H1 (cell line): Measurements from ENCODE around the gene GALNT18. TPM values are rescaled to one million over a fixed set of nuclear protein-coding genes. Genes with fewer than 3 reads are reported as not detected.

Experiments
- CTCF ChIA-PET: fragments of 300-600 bp; sonication (Branson Sonifier 250); formaldehyde crosslinking; loops from one replicate; lab custom pipeline; 2021; ENCODE audit not compliant: partially characterized antibody; lab: Charles Lee
- POLR2A ChIA-PET: fragments of 300-600 bp; sonication (Branson Sonifier 250); formaldehyde crosslinking; loops from one replicate; lab custom pipeline; 2021; ENCODE audit warnings: inconsistent platforms; ENCODE audit not compliant: partially characterized antibody; lab: Charles Lee
- DNase-seq, 2 experiments: peaks; one replicate each; pipeline versions ENCODE4 v3.0.0 to v3.0.0-alpha.2; 2010 to 2022; ENCODE audit warnings: low spot score in 2 of 2, low read depth in 1 of 2, mixed read lengths in 1 of 2
- FAIRE-seq: peaks from 2 replicates; lab custom pipeline; 2011; peaks lifted over from hg19 to GRCh38; lab: Jason Lieb, UNC
- H2AFZ ChIP-seq: 2 replicates; pipeline ENCODE4 v1.8.1; 2012; ENCODE audit warnings: low read length, inconsistent platforms
- H2AK5ac ChIP-seq: 2 replicates; pipeline ENCODE4 v1.6.1; 2013; ENCODE audit warnings: low read depth, low read length
- H2BK120ac ChIP-seq: replicated peaks from 2 replicates; pipeline ENCODE3; 2013; ENCODE audit warnings: low read depth, low read length, inconsistent platforms
- H2BK12ac ChIP-seq: 2 replicates; pipeline ENCODE4 v1.6.1; 2013; ENCODE audit warnings: low read depth, low read length
- H2BK15ac ChIP-seq: 2 replicates; pipeline ENCODE4 v1.6.1; 2013; ENCODE audit warnings: low read length
- H2BK20ac ChIP-seq: 2 replicates; pipeline ENCODE4 v1.6.1; 2013; ENCODE audit warnings: low read length
- H2BK5ac ChIP-seq: 2 replicates; pipeline ENCODE4 v1.6.1; 2013; ENCODE audit warnings: low read depth, low read length
- H3K14ac ChIP-seq: 2 replicates; pipeline ENCODE4 v1.6.1; 2013; ENCODE audit warnings: inconsistent platforms; ENCODE audit not compliant: insufficient read length
- H3K18ac ChIP-seq: 2 replicates; pipeline ENCODE4 v1.6.1; 2013; ENCODE audit warnings: low read length; ENCODE audit errors: extremely low read depth
- H3K23ac ChIP-seq: 2 replicates; pipeline ENCODE4 v1.6.1; 2013; ENCODE audit warnings: inconsistent platforms; ENCODE audit not compliant: insufficient read length
- H3K23me2 ChIP-seq: 2 replicates; pipeline ENCODE4 v1.6.1; 2013; ENCODE audit warnings: low read depth, low read length
- H3K27ac ChIP-seq: 2 replicates; pipeline ENCODE4 v1.6.1; 2011; ENCODE audit warnings: low read depth, low read length, inconsistent platforms
- H3K27me3 ChIP-seq, 4 experiments: replicated peaks in 1 of 4; 1 replicate in 1 of 4; 2 replicates in 3 of 4; pipeline versions ENCODE4 v1.6.1 to v1.8.1; 2011 to 2013; ENCODE audit warnings: low read length in 3 of 4, mild to moderate bottlenecking in 3 of 4, inconsistent platforms in 2 of 4, mixed read lengths in 2 of 4, moderate library complexity in 1 of 4; ENCODE audit not compliant: control insufficient read depth in 3 of 4, insufficient read depth in 3 of 4; ENCODE audit errors: extremely low read depth in 1 of 4
- H3K36me3 ChIP-seq, 4 experiments: 2 replicates each; pipeline versions ENCODE4 v1.6.1 to v1.8.1; 2011 to 2013; ENCODE audit warnings: mild to moderate bottlenecking in 4 of 4, low read length in 3 of 4, moderate library complexity in 2 of 4, control low read depth in 1 of 4, inconsistent platforms in 1 of 4; ENCODE audit not compliant: insufficient read depth in 4 of 4, control insufficient read depth in 2 of 4
- H3K4ac ChIP-seq: replicated peaks from 2 replicates; pipeline ENCODE3; 2013; ENCODE audit warnings: low read length, low read depth, mixed read lengths, inconsistent platforms; ENCODE audit not compliant: insufficient read length
- H3K4me1 ChIP-seq, 4 experiments: replicated peaks in 1 of 4; 1 replicate in 1 of 4; 2 replicates in 3 of 4; pipeline versions ENCODE4 v1.6.1 to v1.8.1; 2011 to 2013; ENCODE audit warnings: low read length in 3 of 4, inconsistent platforms in 2 of 4, mixed read lengths in 1 of 4; ENCODE audit not compliant: insufficient read depth in 4 of 4, control insufficient read depth in 3 of 4
- H3K4me2 ChIP-seq, 2 experiments: 2 replicates each; pipeline versions ENCODE4 v1.6.1 to v1.8.1; 2011 to 2013; ENCODE audit warnings: low read depth in 2 of 2, low read length in 2 of 2, control low read depth in 1 of 2, inconsistent platforms in 1 of 2, mild to moderate bottlenecking in 1 of 2; ENCODE audit not compliant: insufficient read depth in 1 of 2
- H3K4me3 ChIP-seq, 4 experiments: fragments of 200-600, 300-600 bp in 1 of 4; sonication (generic), shearing (Covaris generic), sonication (Bioruptor Twin) in 1 of 4; 2 replicates each; pipeline versions ENCODE4 v1.5.1 to v1.8.1; 2011 to 2016; ENCODE audit warnings: low read length in 4 of 4, low read depth in 3 of 4, control low read depth in 2 of 4, inconsistent platforms in 2 of 4, mild to moderate bottlenecking in 2 of 4, mixed read lengths in 1 of 4, moderate library complexity in 1 of 4; ENCODE audit not compliant: insufficient read depth in 2 of 4; ENCODE audit errors: extremely low read depth in 1 of 4
- H3K56ac ChIP-seq: replicated peaks from 2 replicates; pipeline ENCODE3; 2013; ENCODE audit warnings: low read depth, mild to moderate bottlenecking, mixed read lengths, low read length, inconsistent platforms; ENCODE audit not compliant: insufficient read length
- H3K79me1 ChIP-seq: 2 replicates; pipeline ENCODE4 v1.6.1; 2013; ENCODE audit warnings: low read depth, low read length, control low read depth
- H3K79me2 ChIP-seq, 2 experiments: 2 replicates each; pipeline versions ENCODE4 v1.6.1 to v1.8.1; 2012 to 2013; ENCODE audit warnings: low read length in 2 of 2, mild to moderate bottlenecking in 2 of 2, inconsistent platforms in 1 of 2; ENCODE audit not compliant: insufficient read depth in 2 of 2, control insufficient read depth in 1 of 2
- H3K9ac ChIP-seq, 4 experiments: replicated peaks in 1 of 4; 1 replicate in 1 of 4; 2 replicates in 3 of 4; pipeline versions ENCODE4 v1.6.1 to v1.8.1; 2011 to 2013; ENCODE audit warnings: low read depth in 3 of 4, low read length in 3 of 4, control low read depth in 2 of 4, mild to moderate bottlenecking in 2 of 4, moderate library complexity in 2 of 4, inconsistent platforms in 1 of 4; ENCODE audit errors: extremely low read depth in 1 of 4
- H3K9me3 ChIP-seq, 2 experiments: 2 replicates each; pipeline versions ENCODE4 v1.6.1 to v1.8.1; 2012 to 2013; ENCODE audit warnings: mild to moderate bottlenecking in 2 of 2, moderate library complexity in 2 of 2, control low read depth in 1 of 2, inconsistent platforms in 1 of 2, low read depth in 1 of 2, low read length in 1 of 2, mixed read lengths in 1 of 2; ENCODE audit not compliant: insufficient read depth in 2 of 2
- H4K20me1 ChIP-seq, 2 experiments: replicated peaks in 1 of 2; 2 replicates each; pipeline versions ENCODE3 to v1.8.1; 2011 to 2013; ENCODE audit warnings: inconsistent platforms in 2 of 2, low read length in 2 of 2, mild to moderate bottlenecking in 1 of 2; ENCODE audit not compliant: insufficient read depth in 2 of 2, control insufficient read depth in 1 of 2
- H4K5ac ChIP-seq: 2 replicates; pipeline ENCODE4 v1.6.1; 2013; ENCODE audit warnings: low read length, low read depth, mixed read lengths, inconsistent platforms; ENCODE audit not compliant: insufficient read length
- H4K8ac ChIP-seq: 2 replicates; pipeline ENCODE4 v1.8.0; 2013; ENCODE audit warnings: mild to moderate bottlenecking, moderate library complexity, low read length, inconsistent platforms; ENCODE audit not compliant: insufficient read depth; ENCODE audit errors: extremely low read depth
- H4K91ac ChIP-seq: replicated peaks from 2 replicates; pipeline ENCODE3; 2013; ENCODE audit warnings: low read length, mixed read lengths, inconsistent platforms; ENCODE audit not compliant: insufficient read length
- CHD2 ChIP-seq: IDR thresholded peaks from 2 replicates; pipeline ENCODE4 v1.6.1; 2012; ENCODE audit warnings: low read length, improper control_type of control experiment
- SIX5 ChIP-seq: IDR thresholded peaks from 2 replicates; pipeline ENCODE4 v1.6.1; 2011; ENCODE audit warnings: mild to moderate bottlenecking, low read depth, low read length
- WGBS, 2 experiments: shearing (Covaris generic) in 1 of 2; methylation state at CpG; one replicate each; pipeline versions ENCODE4 v1.1.6 to v1.1.7; 2013 to 2015; ENCODE audit warnings: low lambda C conversion rate in 2 of 2, mixed read lengths in 2 of 2, inconsistent platforms in 1 of 2, low coverage in 1 of 2, missing lambda C conversion rate in 1 of 2; ENCODE audit not compliant: insufficient replicate concordance in 2 of 2, insufficient coverage in 1 of 2, insufficient read length in 1 of 2; ENCODE audit errors: extremely low coverage in 1 of 2, missing lambda C conversion rate in 1 of 2; 5-methylcytosine and 5-hydroxymethylcytosine counted together
- polyA plus RNA-seq, 7 experiments: library from polyadenylated mRNA; depleted of rRNA in 3 of 7; stranded (reverse) in 5 of 7; unstranded in 2 of 7; fragments of >200 nt in 5 of 7; fragments of 200-250 nt in 2 of 7; gene quantifications; 1 replicate in 5 of 7; 2 replicates in 1 of 7; 4 replicates in 1 of 7; pipeline versions ENCODE4 v1.2.1 to v1.2.3, GENCODE V29; 2011 to 2013; ENCODE audit warnings: missing spikeins in 2 of 7, mixed read lengths in 2 of 7
- total RNA-seq: library from RNA; stranded (reverse); fragmentation: NEBNext Ultra II Directional; extraction: Animal tissue kit (Norgen Biotek cat#: 25700); gene quantifications from 2 replicates; pipeline ENCODE4 v1.2.1, GENCODE V29; 2021
- TF ChIP-seq, protein P1 (sequence below): IDR thresholded peaks from 2 replicates; pipeline ENCODE4 v1.6.1; 2011; ENCODE audit warnings: low read length, improper control_type of control experiment

Gene GALNT18
- total and polyA plus RNA-seq, 2 of the 8 experiments (the other 6 are each of a cell fraction or from before 2014, with no cell fraction given) = 6.0 to 9.4 TPM

GRCh38 chr11:11372461-11372860 lies 249.3 kb downstream of the GALNT18 start:
- TF ChIP-seq SIX5 (no peak), CHD2 (no peak)
- TF ChIP-seq, protein P1, sequence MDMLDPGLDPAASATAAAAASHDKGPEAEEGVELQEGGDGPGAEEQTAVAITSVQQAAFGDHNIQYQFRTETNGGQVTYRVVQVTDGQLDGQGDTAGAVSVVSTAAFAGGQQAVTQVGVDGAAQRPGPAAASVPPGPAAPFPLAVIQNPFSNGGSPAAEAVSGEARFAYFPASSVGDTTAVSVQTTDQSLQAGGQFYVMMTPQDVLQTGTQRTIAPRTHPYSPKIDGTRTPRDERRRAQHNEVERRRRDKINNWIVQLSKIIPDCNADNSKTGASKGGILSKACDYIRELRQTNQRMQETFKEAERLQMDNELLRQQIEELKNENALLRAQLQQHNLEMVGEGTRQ = no peak
- no peaks in the 10 kb centered on the region for H3K23me2 ChIP-seq
- H4K5ac ChIP-seq = no peak overlapping the region
- no peak overlapping the region for H2AK5ac ChIP-seq
- no peak for DNase-seq
- H3K4ac ChIP-seq = no peak overlapping the region
- H3K9ac ChIP-seq = no peak overlapping the region
- no peak overlapping the region for H2AFZ ChIP-seq
- H2BK20ac ChIP-seq = no peak overlapping the region
- H2BK120ac ChIP-seq = no peak overlapping the region
- no peak overlapping the region for H3K18ac ChIP-seq
- no peak overlapping the region for H2BK12ac ChIP-seq
- H3K27ac ChIP-seq = no peak overlapping the region
- H2BK5ac ChIP-seq = no peak overlapping the region
- H2BK15ac ChIP-seq = no peak overlapping the region
- no peak overlapping the region for H3K4me2 ChIP-seq
- no peak overlapping the region for H3K56ac ChIP-seq
- CTCF ChIA-PET = interaction anchor here (0.5 to 3.2 kb wide), 4 partner anchors 28 to 413 kb away, joined by 3 to 9 read pairs (median 4); partner anchors contain the start of gene GALNT18
- no peaks in the 10 kb centered on the region for H3K9me3 ChIP-seq
- no peak overlapping the region for H4K91ac ChIP-seq
- H4K8ac ChIP-seq = no peak overlapping the region
- no peak overlapping the region for H3K23ac ChIP-seq
- H4K20me1 ChIP-seq = no peaks in the 10 kb centered on the region
- H3K79me2 ChIP-seq = no peaks in the 10 kb centered on the region
- POLR2A ChIA-PET = no interaction called here
- peaks cover 0 to 2% (median 0%) of the 10 kb centered on the region in 4 experiments; a peak in 2 of 7 replicates for H3K4me1 ChIP-seq
- 97% methylated on average over 6 of the region's 8 CpGs; no CpG with 5 or more reads in 1 of the 2 experiments for WGBS, 2 experiments
- no peaks in the 10 kb centered on the region for H3K36me3 ChIP-seq
- no peak for FAIRE-seq
- no peaks in the 10 kb centered on the region for H3K79me1 ChIP-seq
- H3K14ac ChIP-seq = no peak overlapping the region
- 0 out of 7 replicates have a peak, but pooled peaks cover 0 to 5% (median 0%) of the 10 kb centered on the region in 4 experiments for H3K27me3 ChIP-seq
- H3K4me3 ChIP-seq = no peak overlapping the region
